NCI-H2081 (cell line): ENCODE measurements around the gene CSAD.
A peak's percentile ranks its signal among the peaks of the same experiment; 100 is the strongest.
"Not testable (repeated sequence)": the region's sequence is repeated elsewhere in the genome, so short reads cannot be mapped to it uniquely, and the experiment has no call there.

Experiments used
- DNase-seq, 2 experiments: peaks; one replicate each; lab custom pipeline; 2025; lab: John Stamatoyannopoulos, UW

CSAD gene

DNA sequence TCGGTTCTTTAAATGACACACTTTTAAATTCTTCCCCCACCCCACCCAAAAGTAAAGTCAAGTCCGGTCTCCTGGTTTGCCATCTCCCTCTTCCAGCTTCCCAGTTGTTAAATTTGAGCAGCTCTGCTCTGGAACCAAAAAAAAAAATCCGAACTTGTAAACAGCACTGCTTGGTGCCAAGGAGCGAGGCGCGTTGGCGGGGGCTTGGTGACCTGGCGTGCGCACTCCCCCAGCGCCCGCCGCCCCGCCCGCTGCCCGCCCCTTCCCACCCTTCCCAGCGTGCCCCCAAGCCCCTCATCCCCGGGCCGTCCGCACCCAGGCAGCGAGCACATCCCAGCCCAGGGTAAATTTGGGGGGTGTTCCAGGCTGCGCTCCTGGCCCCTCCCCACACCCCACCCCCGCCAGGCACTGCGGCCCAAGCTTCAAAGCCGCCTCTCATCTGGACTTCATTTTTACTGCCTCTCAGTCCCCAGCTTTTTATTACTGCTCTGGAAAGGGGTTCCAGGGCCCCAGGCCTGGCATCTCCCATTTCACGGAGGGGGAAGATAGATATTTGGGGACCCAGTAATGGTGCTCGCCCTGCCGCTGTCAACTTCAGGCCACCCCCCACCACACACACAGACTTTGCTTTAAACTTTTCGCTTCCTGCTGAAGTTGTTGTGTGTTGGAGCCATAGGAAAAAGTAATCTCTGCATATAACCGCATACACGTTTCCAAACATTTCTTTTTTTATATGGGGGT is 38.0 kb upstream of the CSAD start:
- DNase-seq = no peak

- DNase-seq = no peak
These were observed 37.2 kb upstream of the CSAD start for GRCh38 chr12:53217931-53218307.

DNA sequence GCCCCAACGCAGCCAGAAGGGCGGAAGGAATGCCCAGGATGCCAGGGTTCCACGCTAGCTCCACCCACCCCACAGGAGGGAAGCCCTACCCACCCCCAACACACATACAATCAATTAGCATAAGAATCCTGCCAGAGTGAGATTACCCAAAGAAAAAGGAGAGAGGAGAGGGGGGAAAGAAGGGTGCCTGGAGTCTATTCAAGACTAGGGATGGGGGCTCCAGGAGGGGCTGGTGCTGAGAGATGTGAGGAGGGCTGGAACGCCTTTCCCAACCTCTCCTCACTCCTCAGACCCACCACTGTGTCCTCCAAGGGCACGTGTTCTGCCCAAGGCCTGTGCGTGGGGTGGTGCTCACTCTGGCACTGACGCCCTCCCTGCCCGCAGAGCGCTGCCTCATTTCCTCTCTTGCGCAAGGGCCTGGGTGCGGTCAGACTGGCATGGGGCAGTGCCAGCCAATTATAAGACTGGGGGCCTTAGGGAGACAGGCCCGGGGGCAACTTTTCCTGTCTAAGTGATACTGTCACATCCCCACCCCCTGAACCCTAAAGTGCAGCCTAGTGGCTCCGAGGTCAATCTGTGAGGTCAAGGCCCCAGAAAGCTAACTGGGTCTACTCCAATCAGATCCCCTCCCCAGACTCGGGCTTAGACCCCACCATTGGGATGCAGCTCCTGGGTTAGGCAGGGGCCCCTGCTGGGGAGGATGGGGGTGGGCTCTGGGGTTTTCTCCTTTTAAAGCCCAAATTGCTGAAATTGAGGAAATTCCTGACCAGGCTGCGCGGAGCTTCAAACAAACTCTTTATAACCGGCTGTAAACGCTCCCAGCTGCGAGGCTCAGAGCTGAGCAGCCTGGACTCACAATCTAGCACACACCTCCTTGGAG is 36.6 kb upstream of the CSAD start:
- DNase-seq = no peak

- DNase-seq = no peak
These were observed 34.8 kb upstream of the CSAD start for GRCh38 chr12:53215497-53215896.

- peak; percentile 70 to 73 for DNase-seq
These were observed 34.1 kb upstream of the CSAD start for GRCh38 chr12:53214687-53215455.

GRCh38 chr12:53214221-53214620 is 33.5 kb upstream of the CSAD start:
- no peak for DNase-seq

DNA sequence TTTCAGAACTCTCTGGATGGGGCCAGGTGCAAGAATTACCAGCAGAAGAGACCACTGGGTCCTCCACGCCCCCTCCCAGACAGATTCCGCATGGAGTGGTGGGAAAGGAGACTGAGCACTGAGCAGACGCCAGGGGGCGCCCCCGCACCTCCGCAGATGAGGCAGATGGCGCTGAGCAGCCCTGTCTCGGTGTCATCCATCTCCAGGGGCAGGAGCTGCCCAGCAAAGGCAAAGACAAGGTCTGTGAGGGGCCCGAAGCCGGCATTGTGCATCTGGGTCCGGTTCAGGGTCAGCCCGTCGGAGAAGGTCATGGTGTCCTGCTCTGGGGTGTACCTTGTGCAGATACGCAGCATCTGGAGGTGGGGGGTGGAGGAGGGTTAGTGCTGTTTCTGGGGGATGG is 32.6 kb upstream of the CSAD start:
- peak; percentile 76 to 81 for DNase-seq

DNA sequence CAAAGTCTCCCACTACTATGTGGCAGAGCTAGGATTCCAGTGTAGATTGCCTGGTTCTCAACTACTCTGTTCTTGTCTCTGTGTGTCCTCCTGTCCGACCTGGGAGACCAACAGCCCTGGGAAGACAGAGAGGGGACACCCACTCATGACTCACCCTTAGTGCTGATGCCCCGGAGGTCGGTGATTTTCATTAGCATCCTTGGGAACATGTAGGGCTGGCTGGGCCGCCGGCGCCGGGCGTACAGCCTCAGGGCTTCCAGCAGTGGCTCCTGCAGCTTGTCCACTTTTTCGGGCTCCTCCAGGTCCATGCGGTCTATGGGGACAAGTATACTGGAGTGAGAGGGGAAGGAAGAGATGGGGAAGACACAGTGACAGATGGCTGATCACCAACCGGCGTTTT is 32.2 kb upstream of the CSAD start:
- no peak for DNase-seq

DNA sequence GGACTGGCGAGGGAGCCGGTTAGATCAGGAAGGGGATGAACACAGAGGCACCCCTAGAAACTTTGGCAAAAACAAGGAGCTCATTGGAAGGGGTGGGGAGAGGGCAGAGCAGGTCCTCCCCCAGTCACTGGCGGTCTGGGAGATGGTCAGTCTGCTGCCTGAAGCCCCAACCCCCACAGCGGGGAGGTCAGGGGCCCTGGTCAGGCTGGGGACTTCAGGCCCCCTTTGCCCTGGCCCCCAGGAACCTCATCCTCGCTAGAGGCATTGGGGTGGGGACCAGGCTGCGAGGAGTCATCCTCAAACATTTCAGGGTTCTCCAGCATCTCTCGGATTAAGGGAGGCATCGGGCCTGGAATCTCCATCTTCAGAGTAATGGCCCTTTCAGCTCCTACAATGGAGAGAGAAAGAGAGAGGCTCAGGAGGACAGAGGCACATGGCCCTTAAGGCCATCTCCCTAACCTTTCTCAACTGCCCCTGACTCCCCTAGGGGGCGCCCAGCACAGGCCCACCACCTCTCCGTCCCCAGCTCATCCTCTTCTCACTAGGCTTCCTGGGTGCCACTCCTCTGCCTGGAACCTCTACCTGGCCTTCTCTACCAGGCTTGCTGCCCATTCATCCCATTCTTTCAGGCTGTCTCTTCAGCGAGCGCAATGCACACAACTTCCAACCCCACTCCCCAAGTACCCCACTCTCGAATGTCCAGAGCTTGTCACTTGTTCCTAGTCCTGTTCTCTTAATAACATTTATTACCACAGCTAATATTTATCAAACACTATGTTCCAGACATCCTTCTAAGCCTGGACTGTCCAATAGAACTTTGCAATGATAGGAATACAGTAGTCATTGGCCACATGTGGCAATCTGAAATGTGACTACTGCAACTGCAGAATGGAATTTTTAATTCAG is 31.0 kb upstream of the CSAD start:
- DNase-seq = no peak

DNA sequence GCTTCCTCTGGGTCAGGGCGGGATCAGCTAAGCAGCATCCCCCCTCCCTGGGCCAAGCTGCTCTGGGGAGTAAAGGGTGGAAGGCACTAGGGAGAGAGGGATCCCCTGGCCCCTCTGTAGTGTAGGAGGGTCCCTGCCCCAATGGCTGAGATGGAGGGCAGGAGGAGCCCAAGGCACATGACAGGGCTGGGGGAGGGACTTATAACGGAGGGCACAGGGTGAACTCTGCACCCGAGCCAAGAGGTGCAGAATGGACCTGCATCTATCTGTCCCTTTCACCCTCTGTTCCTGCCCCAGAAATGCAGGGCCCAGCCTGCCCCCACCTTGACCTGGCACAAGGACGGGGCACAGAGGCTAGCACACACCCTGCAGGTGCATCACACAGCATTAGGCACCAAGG is 30.1 kb upstream of the CSAD start:
- DNase-seq = no peak

DNA sequence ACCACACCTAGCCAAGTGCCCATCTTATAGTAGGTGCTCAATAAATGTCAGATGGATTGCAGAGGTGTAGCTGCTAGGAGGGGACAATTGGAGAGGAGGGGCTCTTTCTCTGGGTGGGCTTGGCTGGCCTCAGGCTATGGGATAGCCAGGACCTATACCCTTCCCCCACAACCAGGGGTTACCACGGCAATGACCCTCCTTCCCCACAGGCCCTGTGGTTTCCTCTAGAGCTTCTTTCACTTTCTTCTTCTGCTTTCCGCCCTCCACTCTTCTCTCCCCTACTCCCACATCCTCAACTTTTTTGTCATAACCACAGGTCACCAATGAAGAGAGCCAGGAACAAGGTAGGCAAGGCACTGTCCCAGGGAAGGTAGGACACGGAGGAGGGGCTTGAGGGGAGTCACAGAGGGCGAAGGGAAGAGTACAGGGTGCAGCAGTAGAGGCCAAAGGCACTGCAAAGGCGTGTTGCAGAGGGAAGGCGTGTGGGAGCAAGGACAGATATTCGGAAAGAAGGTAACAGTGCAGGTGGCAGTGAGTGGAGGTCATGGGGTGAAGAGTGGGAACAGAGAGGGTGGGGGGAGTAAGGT is 28.2 kb upstream of the CSAD start:
- no peak for DNase-seq

- DNase-seq = no peak
These were observed 27.7 kb upstream of the CSAD start for GRCh38 chr12:53208435-53208834.

DNA sequence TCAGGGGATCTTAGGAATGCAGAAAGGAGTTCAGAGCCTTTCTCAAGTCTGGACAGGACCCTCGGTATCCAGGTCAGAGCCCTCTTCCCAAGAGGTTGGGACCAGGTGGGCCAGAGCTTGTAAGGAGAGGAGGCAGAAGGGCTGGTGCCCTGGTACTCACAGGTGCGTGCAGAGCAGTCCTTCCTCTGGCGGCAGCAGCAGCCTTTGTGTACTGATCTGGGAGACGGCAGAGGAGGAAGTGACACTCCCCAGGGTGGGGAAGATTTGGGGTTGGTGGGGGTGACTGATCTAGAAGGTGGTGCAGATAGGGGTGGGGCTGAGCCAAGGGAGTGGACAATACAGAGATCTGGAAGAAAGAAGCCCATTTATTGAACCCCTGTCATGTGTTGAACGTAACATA is 26.3 kb upstream of the CSAD start, which contains the start of gene ITGB7:
ITGB7 (minus strand) TSS at position 210 of the 400 bp plus-strand sequence. CDS start 6,808 bp downstream, outside the sequence.
- DNase-seq = no peak

- DNase-seq = no peak
These were observed 25.2 kb upstream of the CSAD start for GRCh38 chr12:53205747-53206419.

GRCh38 chr12:53204351-53204750 is 23.6 kb upstream of the CSAD start:
- DNase-seq = no peak

DNA sequence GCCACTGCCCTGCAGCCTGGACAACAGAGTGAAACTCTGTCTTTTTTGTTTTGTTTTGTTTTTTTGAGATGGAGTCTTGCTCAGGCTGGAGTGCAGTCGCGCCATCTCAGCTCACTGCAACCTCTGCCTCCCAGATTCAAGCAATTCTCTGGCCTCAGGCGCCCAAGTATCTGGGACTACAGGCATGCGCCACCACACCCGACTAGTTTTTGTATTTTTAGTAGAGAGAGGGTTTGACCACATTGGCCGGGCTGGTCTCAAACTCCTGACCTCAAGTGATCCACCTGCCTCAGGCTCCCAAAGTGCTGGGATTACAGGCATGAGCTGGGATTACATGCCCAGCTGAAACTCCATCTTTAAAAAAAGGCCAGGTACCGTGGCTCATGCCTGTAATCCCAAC is 21.6 kb upstream of the CSAD start:
- not testable (repeated sequence) for DNase-seq

DNA sequence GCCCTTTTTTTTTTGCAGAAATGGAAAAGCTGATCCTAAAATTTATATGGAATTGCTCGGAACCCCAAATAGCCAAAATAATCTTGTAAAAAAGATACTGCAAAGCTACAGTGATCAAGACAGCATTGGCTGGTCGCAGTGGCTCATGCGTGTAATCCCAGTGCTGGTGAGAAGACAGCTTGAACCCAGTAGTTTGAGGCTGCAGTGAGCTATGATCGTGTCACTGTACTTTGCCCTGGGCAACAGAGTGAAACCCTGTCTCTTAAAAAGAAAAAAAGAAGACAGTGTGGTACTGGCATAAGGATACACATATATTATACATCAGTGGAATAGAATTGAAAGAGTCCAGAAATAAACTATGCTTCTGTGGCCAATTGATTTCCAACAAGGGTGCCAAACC is 20.9 kb upstream of the CSAD start:
- DNase-seq = no peak

DNA sequence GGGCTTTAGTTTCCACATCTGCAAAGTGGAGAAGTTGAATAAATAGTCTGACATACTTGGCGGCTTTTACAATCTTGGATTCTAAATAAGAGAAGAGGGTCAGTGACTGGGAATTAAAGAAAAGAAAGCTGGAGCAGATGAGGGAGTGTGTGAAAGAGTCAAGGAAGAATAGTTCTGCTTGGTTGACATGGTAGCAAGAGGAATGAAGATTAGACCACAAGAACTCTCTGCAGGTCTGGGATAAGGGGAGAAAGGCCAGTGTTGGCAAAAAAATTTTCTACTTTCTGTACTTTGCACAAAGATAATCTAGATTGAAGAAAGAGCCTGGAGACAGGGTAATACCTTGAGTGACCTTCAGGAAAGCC is 20.4 kb upstream of the CSAD start:
- no peak for DNase-seq

- DNase-seq = no peak
These were observed 19.9 kb upstream of the CSAD start for GRCh38 chr12:53200458-53201176.

DNA sequence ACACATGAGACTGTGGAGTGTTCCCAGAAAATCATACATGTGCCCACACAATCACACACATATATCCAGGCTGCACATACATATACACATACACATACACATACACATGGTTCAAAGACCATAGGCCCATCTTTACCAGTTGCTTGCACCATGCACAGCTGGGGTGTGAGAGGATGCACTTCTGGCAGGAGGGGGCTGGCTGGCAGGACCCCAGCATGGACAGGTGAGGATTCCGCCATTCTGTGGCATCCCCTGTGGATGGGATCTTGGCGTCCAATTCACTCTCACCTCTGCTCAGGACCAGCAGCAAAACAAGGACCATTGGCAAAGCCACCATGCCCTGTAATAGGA is 19.4 kb upstream of the CSAD start:
- DNase-seq = no peak
